Suppressor macrophage treated with lipopolysaccharide for 1 hour (primary cell): ENCODE data around the gene DFFB.

Experiments
- DNase-seq, 3 donors: peaks; one replicate each; pipeline ENCODE4 v3.0.0-alpha.2; 2020 to 2022

The DFFB gene

DNA sequence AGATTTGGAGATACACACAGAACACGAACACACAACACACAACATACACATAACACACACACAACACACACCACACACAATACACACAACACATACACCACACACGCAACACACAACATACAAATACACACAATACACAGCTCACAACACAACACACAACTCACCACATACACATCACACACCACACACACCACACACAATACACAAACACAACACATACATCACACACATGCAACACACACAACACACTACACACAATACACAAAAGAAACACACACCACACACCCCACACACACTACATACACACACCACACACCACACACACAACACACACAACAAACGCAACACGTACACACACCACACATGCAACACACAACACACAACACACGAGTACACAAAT is 71.8 kb downstream of the DFFB start:
- no peak for DNase-seq

DNA sequence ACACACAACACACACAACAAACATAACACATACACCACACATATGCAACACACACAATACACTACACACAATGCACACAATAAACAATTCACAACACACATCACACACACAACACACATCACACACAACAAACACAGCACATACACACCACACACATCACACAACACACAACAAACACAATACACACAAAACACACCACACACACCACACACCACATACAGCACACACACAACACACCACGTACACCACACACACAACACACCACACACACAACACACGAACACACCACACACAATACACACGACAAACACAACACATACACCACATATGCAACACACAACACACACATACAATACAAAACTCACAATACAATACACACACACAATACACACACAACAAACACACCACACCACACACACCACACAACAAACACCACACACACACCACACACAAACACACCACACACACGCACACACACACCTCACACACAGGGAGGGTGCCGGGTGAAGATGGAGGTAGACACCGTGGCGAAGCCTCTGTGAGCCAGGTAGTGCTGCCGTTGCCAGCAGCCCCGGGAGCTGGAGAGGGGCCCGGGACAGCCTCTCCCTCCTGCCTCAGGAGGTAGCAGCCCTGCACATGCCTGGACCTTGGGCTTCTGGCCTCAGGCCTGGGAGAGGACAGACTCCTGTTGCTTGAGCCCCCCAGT is 73.2 kb downstream of the DFFB start:
- DNase-seq: no peak

DNA sequence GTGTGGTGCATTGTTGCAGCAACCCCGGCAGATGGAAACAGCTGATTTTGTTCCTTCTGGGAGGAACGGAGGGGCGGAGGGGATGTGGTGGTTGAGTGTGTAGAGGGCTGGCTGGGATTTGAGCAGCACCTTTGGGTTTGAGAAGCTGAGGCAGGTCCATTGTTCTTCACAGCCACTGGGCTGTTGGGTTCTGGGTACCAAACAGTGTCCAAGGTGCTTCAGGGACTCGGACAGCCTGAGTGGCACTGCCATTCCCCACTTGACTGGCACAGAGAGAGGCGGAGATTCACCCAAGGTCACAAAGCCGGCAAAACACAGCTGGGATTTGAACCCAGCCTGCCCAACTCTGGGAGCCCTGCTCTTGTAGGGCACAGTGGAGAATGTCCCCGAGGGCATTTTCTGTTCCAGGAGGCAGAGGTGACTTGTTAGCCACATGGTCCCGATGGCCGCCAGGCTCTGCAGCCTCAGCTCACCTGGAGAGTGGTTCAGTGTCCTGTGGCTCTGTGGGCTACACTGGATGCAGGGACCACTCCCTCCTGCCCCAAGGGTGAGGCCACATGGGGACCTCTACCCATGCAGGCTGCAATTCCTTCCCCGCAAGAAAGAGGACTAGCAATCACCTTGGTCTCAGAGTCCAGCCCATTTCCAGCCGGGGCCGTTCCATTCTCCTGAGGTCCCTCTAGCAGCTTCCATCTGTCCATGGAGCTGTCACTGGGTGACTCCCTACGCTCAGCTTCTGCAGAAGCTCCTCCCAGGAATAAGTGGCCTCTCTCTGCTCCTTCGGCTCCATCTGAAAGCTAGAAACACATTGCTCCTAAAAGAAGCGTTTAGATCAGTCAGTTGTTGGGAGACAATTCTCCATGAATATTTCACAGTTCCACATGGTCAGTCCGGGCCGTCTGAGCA is 74.0 kb downstream of the DFFB start:
- DNase-seq: no peak

DNA sequence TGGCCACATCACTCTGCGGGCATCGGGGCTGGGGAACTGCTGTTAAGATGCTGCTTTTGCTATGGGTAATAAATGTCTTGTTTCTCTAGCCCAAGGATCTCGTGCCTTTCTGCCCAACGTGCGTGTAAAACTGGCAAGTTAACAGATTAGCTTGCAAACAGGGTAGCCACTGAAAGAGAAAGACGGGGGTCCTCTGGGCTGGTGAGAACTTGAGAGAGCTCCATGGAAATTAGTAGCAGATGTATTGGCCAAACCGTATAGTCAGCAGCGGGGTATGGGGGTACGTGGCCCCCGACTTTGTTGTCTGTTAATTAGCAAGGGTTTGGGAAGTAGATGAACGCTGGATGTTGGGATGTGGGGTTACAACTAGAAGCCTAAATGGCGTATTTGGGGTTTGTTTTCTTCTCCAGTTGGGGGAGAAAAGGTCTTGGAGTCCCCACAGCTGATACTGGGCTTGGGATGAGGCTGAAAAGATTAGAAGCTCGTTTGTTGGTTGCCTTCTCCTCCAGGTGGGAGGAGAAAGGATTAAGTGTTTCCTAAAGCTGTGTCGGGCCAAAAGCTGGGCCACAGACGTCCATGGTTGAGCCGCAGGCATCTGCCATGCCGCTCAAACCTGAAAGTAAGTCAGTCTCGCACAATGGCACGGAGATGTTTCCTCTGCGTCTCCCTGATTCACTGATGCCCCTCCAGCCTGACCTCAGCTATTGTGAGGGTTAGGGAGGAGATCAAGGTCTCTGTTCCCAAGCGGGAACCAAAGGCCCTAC is 75.1 kb downstream of the DFFB start:
- DNase-seq: no peak
